AG04450 (cell line): ENCODE results near the gene SIN3B. TPM values are rescaled to one million over a fixed set of nuclear protein-coding genes. Genes with fewer than 3 reads are reported as not detected.

Experiments used
- CTCF ChIA-PET: fragments of 300-600, 350-600 bp; formaldehyde crosslinking; extraction: SDS; loops from one replicate; lab custom pipeline; 2022; ENCODE audit warnings: antibody characterized with exemption, inconsistent platforms; lab: Charles Lee
- POLR2A ChIA-PET: fragments of 350-600 bp; formaldehyde crosslinking; extraction: SDS; loops from one replicate; lab custom pipeline; 2021; ENCODE audit warnings: antibody characterized with exemption, inconsistent platforms; lab: Yijun Ruan, JAX
- DNase-seq: peaks from one replicate; pipeline ENCODE4 v3.0.0-alpha.2; 2011; ENCODE audit warnings: low read depth, low spot score
- H3K27ac ChIP-seq: one replicate; pipeline ENCODE4 v1.5.1; 2012; ENCODE audit warnings: low read depth, low read length, control low read depth
- H3K27me3 ChIP-seq: one replicate; pipeline ENCODE4 v1.6.0; 2012; ENCODE audit warnings: low read length; ENCODE audit not compliant: control insufficient read depth, insufficient read depth
- H3K4me3 ChIP-seq: 2 replicates; pipeline ENCODE4 v1.5.1; 2011; ENCODE audit warnings: mild to moderate bottlenecking, low read depth, low read length, control low read depth
- H3K9me3 ChIP-seq: 2 replicates; pipeline ENCODE4 v1.5.1; 2012; ENCODE audit warnings: low read length; ENCODE audit not compliant: control insufficient read depth, insufficient read depth
- polyA plus RNA-seq: library from polyadenylated mRNA; depleted of rRNA; stranded (reverse); fragments of >200 nt; gene quantifications from 2 replicates; pipeline ENCODE4 v1.2.3, GENCODE V29; 2011
- TF ChIP-seq, protein P1 (sequence below): IDR thresholded peaks from 2 replicates; pipeline ENCODE4 v1.5.1; 2011; ENCODE audit warnings: low read depth, low read length, control low read depth, inconsistent platforms

SIN3B gene
- polyA plus RNA-seq, 1 experiment, result 18.8 TPM

- DNase-seq, result no peak
Measured at GRCh38 chr19:16875584-16876555, 46.7 kb downstream of the SIN3B start.

GRCh38 chr19:16876904-16877361, 47.7 kb downstream of the SIN3B start:
- DNase-seq, result no peak
- Histone ChIP-seq H3K27me3 (no peaks in the 10 kb centered on the region), H3K27ac (no peak overlapping the region), H3K4me3 (no peak overlapping the region), H3K9me3 (peaks cover 30% of the 10 kb centered on the region)
- ChIA-PET CTCF (no interaction called here), POLR2A (no interaction called here)
- TF ChIP-seq, protein P1, sequence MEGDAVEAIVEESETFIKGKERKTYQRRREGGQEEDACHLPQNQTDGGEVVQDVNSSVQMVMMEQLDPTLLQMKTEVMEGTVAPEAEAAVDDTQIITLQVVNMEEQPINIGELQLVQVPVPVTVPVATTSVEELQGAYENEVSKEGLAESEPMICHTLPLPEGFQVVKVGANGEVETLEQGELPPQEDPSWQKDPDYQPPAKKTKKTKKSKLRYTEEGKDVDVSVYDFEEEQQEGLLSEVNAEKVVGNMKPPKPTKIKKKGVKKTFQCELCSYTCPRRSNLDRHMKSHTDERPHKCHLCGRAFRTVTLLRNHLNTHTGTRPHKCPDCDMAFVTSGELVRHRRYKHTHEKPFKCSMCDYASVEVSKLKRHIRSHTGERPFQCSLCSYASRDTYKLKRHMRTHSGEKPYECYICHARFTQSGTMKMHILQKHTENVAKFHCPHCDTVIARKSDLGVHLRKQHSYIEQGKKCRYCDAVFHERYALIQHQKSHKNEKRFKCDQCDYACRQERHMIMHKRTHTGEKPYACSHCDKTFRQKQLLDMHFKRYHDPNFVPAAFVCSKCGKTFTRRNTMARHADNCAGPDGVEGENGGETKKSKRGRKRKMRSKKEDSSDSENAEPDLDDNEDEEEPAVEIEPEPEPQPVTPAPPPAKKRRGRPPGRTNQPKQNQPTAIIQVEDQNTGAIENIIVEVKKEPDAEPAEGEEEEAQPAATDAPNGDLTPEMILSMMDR, result no peak

More at GRCh38 chr19:16875584-16876555, 46.7 kb downstream of the SIN3B start:
- CTCF ChIA-PET, result no interaction called here
- POLR2A ChIA-PET, result no interaction called here
- no peaks in the 10 kb centered on the region for H3K27me3 ChIP-seq
- no peak overlapping the region for H3K4me3 ChIP-seq
- H3K27ac ChIP-seq, result no peak overlapping the region
- TF ChIP-seq, protein P1, result no peak
- H3K9me3 ChIP-seq, result peaks cover 20% of the 10 kb centered on the region

GRCh38 chr19:16877581-16877980, 48.4 kb downstream of the SIN3B start:
- no peaks in the 10 kb centered on the region for H3K27me3 ChIP-seq
- TF ChIP-seq, protein P1, result no peak
- no peak for DNase-seq
- H3K9me3 ChIP-seq, result peaks cover 37% of the 10 kb centered on the region
- no peak overlapping the region for H3K4me3 ChIP-seq
- H3K27ac ChIP-seq, result no peak overlapping the region
- CTCF ChIA-PET, result no interaction called here
- POLR2A ChIA-PET, result no interaction called here

- Histone ChIP-seq H3K4me3 (no peak overlapping the region), H3K27me3 (no peaks in the 10 kb centered on the region), H3K9me3 (peaks cover 44% of the 10 kb centered on the region), H3K27ac (no peak overlapping the region)
- POLR2A ChIA-PET, result no interaction called here
- CTCF ChIA-PET, result no interaction called here
- TF ChIP-seq, protein P1, result no peak
- no peak for DNase-seq
Measured at GRCh38 chr19:16878181-16878965, 49.2 kb downstream of the SIN3B start.
